H9 (cell line): Measurements from ENCODE around the gene DSTYK. TPM values are rescaled to one million over a fixed set of nuclear protein-coding genes. Genes with fewer than 3 reads are reported as not detected.
A peak's percentile ranks its signal among the peaks of the same experiment; 100 is the strongest.

Source experiments
- DNase-seq: peaks from one replicate; pipeline ENCODE4 v3.0.0-alpha.2; 2017
- H2AFZ ChIP-seq: one replicate; pipeline ENCODE4 v1.6.1; 2013; ENCODE audit warnings: mild to moderate bottlenecking, low read length, control low read depth, moderate library complexity
- H2AK5ac ChIP-seq: 2 replicates; pipeline ENCODE4 v1.6.1; 2013; ENCODE audit warnings: low read length, control low read depth, mixed read lengths; ENCODE audit not compliant: insufficient read length
- H2BK120ac ChIP-seq: one replicate; pipeline ENCODE4 v1.6.1; 2013; ENCODE audit warnings: low read depth, mild to moderate bottlenecking, low read length, control low read depth, inconsistent platforms; ENCODE audit not compliant: poor library complexity, severe bottlenecking
- H2BK12ac ChIP-seq: 2 replicates; pipeline ENCODE4 v1.6.1; 2013; ENCODE audit warnings: low read length, control low read depth, mixed read lengths, low read depth; ENCODE audit not compliant: insufficient read length
- H2BK15ac ChIP-seq: 2 replicates; pipeline ENCODE4 v1.6.1; 2013; ENCODE audit warnings: low read depth, low read length, control low read depth
- H2BK20ac ChIP-seq: one replicate; pipeline ENCODE4 v1.6.1; 2013; ENCODE audit warnings: low read depth, mild to moderate bottlenecking, low read length, control low read depth, inconsistent platforms; ENCODE audit not compliant: poor library complexity, severe bottlenecking
- H2BK5ac ChIP-seq: 2 replicates; pipeline ENCODE4 v1.6.1; 2013; ENCODE audit warnings: low read length, control low read depth, mixed read lengths; ENCODE audit not compliant: insufficient read length
- H3K14ac ChIP-seq: 2 replicates; pipeline ENCODE4 v1.6.1; 2013; ENCODE audit warnings: low read length, control low read depth; ENCODE audit not compliant: insufficient read depth
- H3K18ac ChIP-seq: 2 replicates; pipeline ENCODE4 v1.6.1; 2013; ENCODE audit warnings: low read depth, mild to moderate bottlenecking, mixed read lengths, low read length, control low read depth; ENCODE audit not compliant: insufficient read length
- H3K23ac ChIP-seq: 2 replicates; pipeline ENCODE4 v1.6.1; 2013; ENCODE audit warnings: low read length, control low read depth, mixed read lengths, low read depth; ENCODE audit not compliant: insufficient read length
- H3K23me2 ChIP-seq: 2 replicates; pipeline ENCODE4 v1.6.1; 2013; ENCODE audit warnings: low read depth, mild to moderate bottlenecking, mixed read lengths, low read length, control low read depth; ENCODE audit not compliant: insufficient read length, poor library complexity, severe bottlenecking
- H3K27ac ChIP-seq: 2 replicates; pipeline ENCODE4 v1.5.1; 2013; ENCODE audit warnings: low read length, control low read depth, mixed read lengths, low read depth; ENCODE audit not compliant: insufficient read length
- H3K27me3 ChIP-seq: 2 replicates; pipeline ENCODE4 v1.6.1; 2013; ENCODE audit warnings: low read length, control low read depth, inconsistent platforms; ENCODE audit not compliant: insufficient read depth
- H3K4ac ChIP-seq: 2 replicates; pipeline ENCODE4 v1.6.1; 2013; ENCODE audit warnings: low read depth, mild to moderate bottlenecking, control low read depth, inconsistent platforms, low read length, moderate library complexity
- H3K4me1 ChIP-seq: 2 replicates; pipeline ENCODE4 v1.6.1; 2013; ENCODE audit warnings: low read length, control low read depth, inconsistent platforms; ENCODE audit not compliant: insufficient read depth
- H3K4me2 ChIP-seq: 2 replicates; pipeline ENCODE4 v1.6.1; 2013; ENCODE audit warnings: low read length, control low read depth, mixed read lengths; ENCODE audit not compliant: insufficient read length, insufficient read depth
- H3K56ac ChIP-seq: 2 replicates; pipeline ENCODE4 v1.6.1; 2013; ENCODE audit warnings: low read depth, mild to moderate bottlenecking, mixed read lengths, low read length, control low read depth; ENCODE audit not compliant: insufficient read length
- H3K79me1 ChIP-seq: 2 replicates; pipeline ENCODE4 v1.6.1; 2013; ENCODE audit warnings: low read depth, mild to moderate bottlenecking, moderate library complexity, low read length, control low read depth, inconsistent platforms; ENCODE audit not compliant: insufficient read depth, poor library complexity, severe bottlenecking
- H3K79me2 ChIP-seq: 2 replicates; pipeline ENCODE4 v1.6.1; 2013; ENCODE audit warnings: low read length, control low read depth, inconsistent platforms; ENCODE audit not compliant: insufficient read depth
- H3K9ac ChIP-seq: 2 replicates; pipeline ENCODE4 v1.6.1; 2013; ENCODE audit warnings: low read length, control low read depth, mixed read lengths; ENCODE audit not compliant: insufficient read length; ENCODE audit errors: extremely low read depth
- H3K9me3 ChIP-seq: one replicate; pipeline ENCODE4 v1.6.1; 2013; ENCODE audit warnings: low read depth, low read length, inconsistent platforms; ENCODE audit not compliant: control insufficient read depth
- H3T11ph ChIP-seq: one replicate; pipeline ENCODE4 v1.6.1; 2013; ENCODE audit warnings: mild to moderate bottlenecking, low read length, control low read depth, inconsistent platforms
- H4K20me1 ChIP-seq: one replicate; pipeline ENCODE4 v1.6.1; 2013; ENCODE audit not compliant: control insufficient read depth, insufficient read length, insufficient read depth
- H4K5ac ChIP-seq: 2 replicates; pipeline ENCODE4 v1.6.1; 2013; ENCODE audit warnings: low read depth, mild to moderate bottlenecking, mixed read lengths, low read length, control low read depth; ENCODE audit not compliant: insufficient read length
- H4K8ac ChIP-seq: replicated peaks from 2 replicates; pipeline ENCODE4 v1.6.1; 2013; ENCODE audit warnings: low read length, control low read depth, mixed read lengths, low read depth; ENCODE audit not compliant: insufficient read length
- H4K91ac ChIP-seq: 2 replicates; pipeline ENCODE4 v1.6.1; 2013; ENCODE audit warnings: low read depth, mild to moderate bottlenecking, moderate library complexity, mixed read lengths, low read length, control low read depth; ENCODE audit not compliant: insufficient read length
- H3K27ac Mint-ChIP-seq, 3 experiments: 2 replicates in 2 of 3; 3 replicates in 1 of 3; pipeline ENCODE4 v1.8.0; 2020 to 2021; ENCODE audit warnings: mixed read lengths in 3 of 3, mild to moderate bottlenecking in 1 of 3, moderate library complexity in 1 of 3
- H3K27me3 Mint-ChIP-seq: 2 replicates; pipeline ENCODE4 v1.8.0; 2021; ENCODE audit warnings: low read depth, mild to moderate bottlenecking, moderate library complexity, mixed read lengths
- H3K36me3 Mint-ChIP-seq, 3 experiments: 2 replicates in 2 of 3; 3 replicates in 1 of 3; pipeline ENCODE4 v1.8.0; 2020 to 2021; ENCODE audit warnings: low read depth in 3 of 3, mixed read lengths in 3 of 3; ENCODE audit not compliant: insufficient read depth in 1 of 3
- H3K4me1 Mint-ChIP-seq, 2 experiments: 2 replicates each; pipeline ENCODE4 v1.8.0; 2020; ENCODE audit warnings: mixed read lengths in 2 of 2
- H3K4me3 Mint-ChIP-seq, 2 experiments: 2 replicates in 1 of 2; 3 replicates in 1 of 2; pipeline ENCODE4 v1.8.0; 2020 to 2021; ENCODE audit warnings: mild to moderate bottlenecking in 2 of 2, mixed read lengths in 2 of 2, moderate library complexity in 1 of 2
- H3K9me3 Mint-ChIP-seq, 2 experiments: 2 replicates in 1 of 2; 3 replicates in 1 of 2; pipeline ENCODE4 v1.8.0; 2020; ENCODE audit warnings: mild to moderate bottlenecking in 2 of 2, mixed read lengths in 2 of 2, moderate library complexity in 1 of 2
- WGBS: extraction: QIAGEN DNeasy Blood & Tissue Kit; methylation state at CpG from one replicate; pipeline ENCODE4 v1.1.7; 2013; ENCODE audit warnings: missing lambda C conversion rate, low lambda C conversion rate, mixed read lengths; ENCODE audit not compliant: insufficient read length; ENCODE audit errors: extremely low coverage; 5-methylcytosine and 5-hydroxymethylcytosine counted together
- total RNA-seq: library from RNA; stranded (reverse); gene quantifications from 2 replicates; pipeline ENCODE4 v1.2.1, GENCODE V29; 2021
- TF ChIP-seq, protein P1 (sequence below): fragments of 200-600 bp; sonication (generic); conservative IDR thresholded peaks from 3 replicates; pipeline ENCODE4 v1.8.0; 2021; ENCODE audit warnings: antibody characterized with exemption, mild to moderate bottlenecking

The DSTYK gene
- total RNA-seq, 1 experiment from 2014 or later: 8.5 TPM

DNA sequence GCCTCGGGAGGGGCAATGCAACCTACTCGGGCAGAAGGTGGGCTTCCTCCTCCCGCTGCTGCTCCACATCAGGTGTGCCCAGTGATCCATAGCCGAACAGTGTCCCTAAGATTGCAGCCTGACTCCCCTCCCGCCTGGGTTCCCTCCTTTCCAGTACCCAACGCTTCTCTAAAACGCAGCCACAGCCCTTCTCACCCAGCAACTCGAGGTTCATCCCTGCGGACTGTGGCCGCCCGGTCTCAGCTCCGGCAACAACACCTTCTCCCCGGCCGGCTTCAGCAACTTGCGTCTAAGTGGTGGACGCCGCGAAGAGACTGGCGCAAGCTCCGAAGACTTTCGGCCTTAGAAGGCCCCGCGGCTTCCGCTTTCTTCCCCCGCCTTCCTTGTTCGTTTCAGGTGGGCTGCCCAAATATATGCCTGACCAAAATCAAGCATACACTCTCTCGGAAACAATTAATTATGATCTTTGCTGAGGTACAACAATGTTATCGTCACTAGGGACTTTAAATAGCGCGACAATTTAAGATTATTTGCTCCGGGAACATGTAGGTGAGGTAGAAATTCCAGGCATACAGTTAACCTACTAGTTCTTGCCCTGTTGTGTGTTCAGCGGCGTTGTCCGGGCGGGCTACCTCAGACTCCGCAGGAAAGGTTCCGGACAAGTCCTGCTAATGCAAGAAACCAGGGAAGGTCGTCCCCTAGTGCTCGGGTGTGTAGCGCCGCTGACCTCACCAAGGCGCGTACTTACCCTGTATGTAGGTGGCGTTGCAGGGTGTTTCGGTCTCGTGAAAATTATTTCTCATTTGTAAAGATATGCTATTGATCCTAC is 89.6 kb downstream of the DSTYK start, which contains the start of gene RBBP5:
TSS of gene RBBP5 (minus strand) at position 319 of the 829 bp plus-strand sequence. CDS start at position 214, 105 bp downstream.
- peak within 1 kb of the TSS; percentile 79 for H3K27ac ChIP-seq
- no peak within 1 kb of the TSS for H2BK12ac ChIP-seq
- peaks cover 18% of the 10 kb centered on the region; the same call in 1 of the 2 replicates for H3K79me2 ChIP-seq
- H4K20me1 ChIP-seq: no peaks in the 10 kb centered on the region
- DNase-seq: peak; percentile 97
- no peaks in the 10 kb centered on the region for H3K9me3 ChIP-seq
- peaks cover 7% of the 10 kb centered on the region for H3K23me2 ChIP-seq
- H3K79me1 ChIP-seq: peaks cover 4% of the 10 kb centered on the region
- H3K56ac ChIP-seq: peak within 1 kb of the TSS; percentile 51
- peak within 1 kb of the TSS; percentile 98 for H3K4me2 ChIP-seq
- Mint-ChIP-seq H3K27me3 (no peaks in the 10 kb centered on the region), H3K36me3 (peaks cover 3 to 13% (median 9%) of the 10 kb centered on the region in 3 experiments; a peak in 6 of 7 replicates), H3K4me3 (peak within 1 kb of the TSS; percentile 100), H3K4me1 (peaks cover 18% of the 10 kb centered on the region in 2 experiments), H3K27ac (peak within 1 kb of the TSS; percentile 100), H3K9me3 (no peaks in the 10 kb centered on the region)
- no peak within 1 kb of the TSS for H2AK5ac ChIP-seq
- H3K9ac ChIP-seq: peak within 1 kb of the TSS; percentile 97
- H3K14ac ChIP-seq: peak within 1 kb of the TSS; percentile 89
- peak within 1 kb of the TSS; percentile 66 for H4K5ac ChIP-seq
- H3K4ac ChIP-seq: no peak within 1 kb of the TSS
- peak within 1 kb of the TSS; percentile 22 for H2AFZ ChIP-seq
- H3K27me3 ChIP-seq: no peaks in the 10 kb centered on the region
- no peak within 1 kb of the TSS for H3T11ph ChIP-seq
- H2BK120ac ChIP-seq: no peak within 1 kb of the TSS
- TF ChIP-seq, protein P1, sequence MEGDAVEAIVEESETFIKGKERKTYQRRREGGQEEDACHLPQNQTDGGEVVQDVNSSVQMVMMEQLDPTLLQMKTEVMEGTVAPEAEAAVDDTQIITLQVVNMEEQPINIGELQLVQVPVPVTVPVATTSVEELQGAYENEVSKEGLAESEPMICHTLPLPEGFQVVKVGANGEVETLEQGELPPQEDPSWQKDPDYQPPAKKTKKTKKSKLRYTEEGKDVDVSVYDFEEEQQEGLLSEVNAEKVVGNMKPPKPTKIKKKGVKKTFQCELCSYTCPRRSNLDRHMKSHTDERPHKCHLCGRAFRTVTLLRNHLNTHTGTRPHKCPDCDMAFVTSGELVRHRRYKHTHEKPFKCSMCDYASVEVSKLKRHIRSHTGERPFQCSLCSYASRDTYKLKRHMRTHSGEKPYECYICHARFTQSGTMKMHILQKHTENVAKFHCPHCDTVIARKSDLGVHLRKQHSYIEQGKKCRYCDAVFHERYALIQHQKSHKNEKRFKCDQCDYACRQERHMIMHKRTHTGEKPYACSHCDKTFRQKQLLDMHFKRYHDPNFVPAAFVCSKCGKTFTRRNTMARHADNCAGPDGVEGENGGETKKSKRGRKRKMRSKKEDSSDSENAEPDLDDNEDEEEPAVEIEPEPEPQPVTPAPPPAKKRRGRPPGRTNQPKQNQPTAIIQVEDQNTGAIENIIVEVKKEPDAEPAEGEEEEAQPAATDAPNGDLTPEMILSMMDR: peak; percentile 72
- no peak within 1 kb of the TSS for H3K23ac ChIP-seq
- WGBS: no CpG with 5 or more reads among the region's 46 CpGs
- H4K91ac ChIP-seq: no peak within 1 kb of the TSS
- peak within 1 kb of the TSS; percentile 89 for H3K18ac ChIP-seq
- no peak within 1 kb of the TSS for H4K8ac ChIP-seq
- no peak within 1 kb of the TSS for H2BK15ac ChIP-seq
- no peak within 1 kb of the TSS for H2BK20ac ChIP-seq
- peak within 1 kb of the TSS; percentile 85 for H2BK5ac ChIP-seq
- no peaks in the 10 kb centered on the region for H3K4me1 ChIP-seq
